ENCODE results near the gene BCAS4.

DNA sequence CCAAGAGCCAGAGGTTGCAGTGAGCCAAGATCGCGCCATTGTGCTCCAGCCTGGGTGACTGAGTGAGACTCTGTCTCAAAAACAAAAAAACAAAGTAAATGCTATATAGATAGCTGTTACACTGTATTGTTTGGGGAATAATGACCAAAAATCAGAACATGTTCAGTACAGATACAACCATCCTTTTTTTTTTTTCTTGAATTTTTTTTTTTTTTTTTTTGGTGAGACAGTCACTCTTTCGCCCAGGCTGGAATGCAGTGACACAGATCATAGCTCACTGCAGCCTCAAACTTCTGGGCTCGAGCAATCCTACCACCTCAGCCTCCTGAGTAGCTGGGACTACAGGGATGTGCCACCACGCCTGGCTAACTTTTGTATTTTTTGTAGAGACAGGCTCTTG lies 63.7 kb downstream of the BCAS4 start:
- TF ChIP-seq POLR2A (IDR thresholded peaks at IDR 0.05): no peak
- TF ChIP-seq, protein P1, sequence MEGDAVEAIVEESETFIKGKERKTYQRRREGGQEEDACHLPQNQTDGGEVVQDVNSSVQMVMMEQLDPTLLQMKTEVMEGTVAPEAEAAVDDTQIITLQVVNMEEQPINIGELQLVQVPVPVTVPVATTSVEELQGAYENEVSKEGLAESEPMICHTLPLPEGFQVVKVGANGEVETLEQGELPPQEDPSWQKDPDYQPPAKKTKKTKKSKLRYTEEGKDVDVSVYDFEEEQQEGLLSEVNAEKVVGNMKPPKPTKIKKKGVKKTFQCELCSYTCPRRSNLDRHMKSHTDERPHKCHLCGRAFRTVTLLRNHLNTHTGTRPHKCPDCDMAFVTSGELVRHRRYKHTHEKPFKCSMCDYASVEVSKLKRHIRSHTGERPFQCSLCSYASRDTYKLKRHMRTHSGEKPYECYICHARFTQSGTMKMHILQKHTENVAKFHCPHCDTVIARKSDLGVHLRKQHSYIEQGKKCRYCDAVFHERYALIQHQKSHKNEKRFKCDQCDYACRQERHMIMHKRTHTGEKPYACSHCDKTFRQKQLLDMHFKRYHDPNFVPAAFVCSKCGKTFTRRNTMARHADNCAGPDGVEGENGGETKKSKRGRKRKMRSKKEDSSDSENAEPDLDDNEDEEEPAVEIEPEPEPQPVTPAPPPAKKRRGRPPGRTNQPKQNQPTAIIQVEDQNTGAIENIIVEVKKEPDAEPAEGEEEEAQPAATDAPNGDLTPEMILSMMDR (IDR thresholded peaks at IDR 0.05): no peak
